ENCODE results near the gene MYCBPAP.

MYCBPAP gene

DNA sequence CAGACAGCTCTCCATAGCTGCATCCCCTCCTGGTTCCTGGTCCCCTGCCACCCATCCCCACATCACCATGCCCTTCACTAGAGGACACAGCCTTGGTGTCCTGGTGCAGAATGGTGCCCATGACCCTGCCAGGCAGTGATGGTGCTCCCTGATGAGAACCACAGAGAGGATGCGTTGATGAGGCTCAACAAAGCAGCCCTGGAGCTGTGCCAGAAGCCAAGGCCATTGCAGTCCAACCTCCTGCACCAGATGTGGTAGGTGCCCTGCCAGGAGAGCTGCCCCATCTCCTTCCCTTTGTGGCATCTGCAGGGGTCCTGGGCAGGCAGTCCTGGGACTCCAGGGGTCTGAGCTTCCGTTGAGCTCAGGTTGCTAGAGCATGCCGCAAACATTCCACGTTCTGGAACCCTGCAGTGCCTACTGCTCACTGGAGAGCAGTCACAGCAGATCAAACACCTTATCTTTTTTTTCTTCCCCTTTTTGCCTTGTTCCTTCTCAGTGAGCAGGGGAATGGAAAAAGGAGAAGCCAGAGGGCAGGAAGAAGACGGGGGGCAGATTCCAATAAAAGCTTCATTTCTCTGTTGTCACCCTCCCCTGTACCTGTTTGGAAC is 19.0 kb downstream of the MYCBPAP start:
- Histone ChIP-seq H4K20me1 (ENCODE audit: insufficient read depth, low read length) (no peaks in the 10 kb centered on the region), H3K27me3 (replicated peaks; ENCODE audit: insufficient read depth, low read length) (peaks cover 13% of the 10 kb centered on the region), H3F3A (ENCODE audit: insufficient read depth, low read length) (no peaks in the 10 kb centered on the region), H2AFZ (ENCODE audit: low read length) (no peak overlapping the region), H3K9me3 (replicated peaks; ENCODE audit: insufficient read depth, low read length) (no peaks in the 10 kb centered on the region), H3K36me3 (replicated peaks; ENCODE audit: insufficient read depth, low read length) (no peaks in the 10 kb centered on the region), H3K9me2 (replicated peaks; ENCODE audit: insufficient read depth, low read length) (no peaks in the 10 kb centered on the region), H3K9ac (ENCODE audit: low read length) (no peak overlapping the region), H3K4me1 (ENCODE audit: low read length) (no peaks in the 10 kb centered on the region), H3K27ac (ENCODE audit: low read length) (no peak overlapping the region), H3K4me3 (ENCODE audit: low read length) (no peak overlapping the region), H3K79me2 (ENCODE audit: low read length) (no peaks in the 10 kb centered on the region), H3K4me2 (ENCODE audit: low read depth, low read length) (no peak overlapping the region)
- TF ChIP-seq EZH2 (optimal IDR thresholded peaks at IDR 0.05; ENCODE audit: low read depth, low read length) (no peak), EZH2phosphoT487 (IDR thresholded peaks at IDR 0.05; ENCODE audit: low read length) (no peak)
- TF ChIP-seq, protein P1, sequence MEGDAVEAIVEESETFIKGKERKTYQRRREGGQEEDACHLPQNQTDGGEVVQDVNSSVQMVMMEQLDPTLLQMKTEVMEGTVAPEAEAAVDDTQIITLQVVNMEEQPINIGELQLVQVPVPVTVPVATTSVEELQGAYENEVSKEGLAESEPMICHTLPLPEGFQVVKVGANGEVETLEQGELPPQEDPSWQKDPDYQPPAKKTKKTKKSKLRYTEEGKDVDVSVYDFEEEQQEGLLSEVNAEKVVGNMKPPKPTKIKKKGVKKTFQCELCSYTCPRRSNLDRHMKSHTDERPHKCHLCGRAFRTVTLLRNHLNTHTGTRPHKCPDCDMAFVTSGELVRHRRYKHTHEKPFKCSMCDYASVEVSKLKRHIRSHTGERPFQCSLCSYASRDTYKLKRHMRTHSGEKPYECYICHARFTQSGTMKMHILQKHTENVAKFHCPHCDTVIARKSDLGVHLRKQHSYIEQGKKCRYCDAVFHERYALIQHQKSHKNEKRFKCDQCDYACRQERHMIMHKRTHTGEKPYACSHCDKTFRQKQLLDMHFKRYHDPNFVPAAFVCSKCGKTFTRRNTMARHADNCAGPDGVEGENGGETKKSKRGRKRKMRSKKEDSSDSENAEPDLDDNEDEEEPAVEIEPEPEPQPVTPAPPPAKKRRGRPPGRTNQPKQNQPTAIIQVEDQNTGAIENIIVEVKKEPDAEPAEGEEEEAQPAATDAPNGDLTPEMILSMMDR (IDR thresholded peaks at IDR 0.05; ENCODE audit: low read length): no peak
- no peak for DNase-seq

DNA sequence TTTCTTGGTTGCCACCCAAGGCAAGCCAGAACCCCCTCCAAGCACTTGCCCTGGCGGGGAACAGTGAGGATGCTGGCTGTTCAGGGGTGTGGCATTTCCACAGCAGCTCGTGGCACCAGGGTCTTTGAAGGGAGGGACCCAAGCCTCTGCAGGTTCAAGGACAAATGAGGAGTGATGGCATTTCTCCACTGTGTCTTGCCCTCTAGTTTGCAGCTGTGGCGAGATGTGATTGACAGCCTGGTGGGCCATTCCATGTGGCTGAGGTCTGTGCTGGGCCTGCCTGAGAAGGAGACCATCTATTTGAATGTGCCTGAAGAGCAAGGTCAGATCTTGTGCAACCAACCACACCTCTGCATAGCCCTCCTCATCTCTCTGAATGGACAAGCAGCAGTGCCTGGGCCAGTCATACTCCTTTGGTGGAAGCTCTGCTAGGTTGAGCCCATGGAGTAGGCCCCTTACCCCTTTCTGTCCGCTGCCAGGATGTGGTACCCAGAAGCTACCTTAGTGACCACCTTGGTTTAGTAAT is 19.8 kb downstream of the MYCBPAP start:
- Histone ChIP-seq H3K79me2 (ENCODE audit: low read length) (no peaks in the 10 kb centered on the region), H3F3A (ENCODE audit: insufficient read depth, low read length) (no peaks in the 10 kb centered on the region), H3K9me3 (replicated peaks; ENCODE audit: insufficient read depth, low read length) (no peaks in the 10 kb centered on the region), H3K27ac (ENCODE audit: low read length) (no peak overlapping the region), H3K4me1 (ENCODE audit: low read length) (no peaks in the 10 kb centered on the region), H3K9ac (ENCODE audit: low read length) (no peak overlapping the region), H3K4me2 (ENCODE audit: low read depth, low read length) (no peak overlapping the region), H4K20me1 (ENCODE audit: insufficient read depth, low read length) (no peaks in the 10 kb centered on the region), H3K27me3 (replicated peaks; ENCODE audit: insufficient read depth, low read length) (peaks cover 20% of the 10 kb centered on the region), H3K4me3 (ENCODE audit: low read length) (no peak overlapping the region), H3K36me3 (replicated peaks; ENCODE audit: insufficient read depth, low read length) (no peaks in the 10 kb centered on the region), H2AFZ (ENCODE audit: low read length) (no peak overlapping the region), H3K9me2 (replicated peaks; ENCODE audit: insufficient read depth, low read length) (no peaks in the 10 kb centered on the region)
- TF ChIP-seq, protein P1 (IDR thresholded peaks at IDR 0.05; ENCODE audit: low read length): no peak
- TF ChIP-seq EZH2 (optimal IDR thresholded peaks at IDR 0.05; ENCODE audit: low read depth, low read length) (no peak), EZH2phosphoT487 (IDR thresholded peaks at IDR 0.05; ENCODE audit: low read length) (no peak)
- no peak for DNase-seq

DNA sequence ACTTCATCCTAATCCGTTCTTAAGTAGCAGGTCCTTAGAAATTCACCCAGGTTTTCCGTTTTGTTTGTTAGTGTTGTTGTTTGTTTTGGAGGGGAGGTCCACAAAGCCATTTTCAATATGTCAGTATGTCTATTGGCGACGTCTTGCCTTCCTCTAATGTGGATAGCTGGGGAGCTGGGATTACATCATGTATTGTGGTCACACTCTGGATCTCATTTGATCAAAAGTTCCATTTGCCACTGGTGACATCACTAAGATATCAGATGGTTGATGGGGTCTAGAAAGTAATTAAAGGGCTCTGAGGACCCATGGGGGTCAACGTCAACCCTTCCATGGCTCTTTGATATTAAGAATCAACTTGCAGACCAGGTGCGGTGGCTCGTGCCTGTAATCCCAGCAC is 21.6 kb downstream of the MYCBPAP start:
- DNase-seq: no peak

More for the DNA sequence above, 21.6 kb downstream of the MYCBPAP start:
- H3K4me3 ChIP-seq (ENCODE audit: low read length): no peak overlapping the region
- no peaks in the 10 kb centered on the region for H4K20me1 ChIP-seq (ENCODE audit: insufficient read depth, low read length)
- H3K9me3 ChIP-seq (replicated peaks; ENCODE audit: insufficient read depth, low read length): no peaks in the 10 kb centered on the region
- no peak for TF ChIP-seq EZH2phosphoT487 (IDR thresholded peaks at IDR 0.05; ENCODE audit: low read length)
- no peak for TF ChIP-seq EZH2 (optimal IDR thresholded peaks at IDR 0.05; ENCODE audit: low read depth, low read length)
- TF ChIP-seq, protein P1 (IDR thresholded peaks at IDR 0.05; ENCODE audit: low read length): no peak
- H2AFZ ChIP-seq (ENCODE audit: low read length): no peak overlapping the region
- no peak overlapping the region for H3K9ac ChIP-seq (ENCODE audit: low read length)
- H3K9me2 ChIP-seq (replicated peaks; ENCODE audit: insufficient read depth, low read length): no peaks in the 10 kb centered on the region
- H3K4me1 ChIP-seq (ENCODE audit: low read length): no peaks in the 10 kb centered on the region
- no peak overlapping the region for H3K4me2 ChIP-seq (ENCODE audit: low read depth, low read length)
- H3K27me3 ChIP-seq (replicated peaks; ENCODE audit: insufficient read depth, low read length): peaks cover 39% of the 10 kb centered on the region
- no peaks in the 10 kb centered on the region for H3F3A ChIP-seq (ENCODE audit: insufficient read depth, low read length)
- H3K27ac ChIP-seq (ENCODE audit: low read length): no peak overlapping the region
- no peaks in the 10 kb centered on the region for H3K79me2 ChIP-seq (ENCODE audit: low read length)
- no peaks in the 10 kb centered on the region for H3K36me3 ChIP-seq (replicated peaks; ENCODE audit: insufficient read depth, low read length)
